ENCODE measurements around the gene PDZK1IP1. TPM values are rescaled to one million over a fixed set of nuclear protein-coding genes. Genes with fewer than 3 reads are reported as not detected.

PDZK1IP1 gene
- total and polyA plus RNA-seq, 4 donors, result 0.75 to 2.2 (median 0.98) TPM

- Histone ChIP-seq H3K9me3 (ENCODE audit: control insufficient read depth in 4 of 4, low read length in 3 of 4) (no peaks in the 10 kb centered on the region), H3K4me3 (ENCODE audit: low read depth in 1 of 3, low read length in 3 of 3) (no peak overlapping the region), H3K4me1 (ENCODE audit: control insufficient read depth in 4 of 4, insufficient read depth in 4 of 4, low read length in 3 of 4) (peaks cover 0 to 14% (median 7%) of the 10 kb centered on the region in 4 donors), H3K27ac (ENCODE audit: low read depth in 1 of 2, low read length in 2 of 2) (no peak overlapping the region), H3K9ac (ENCODE audit: low read depth in 1 of 2, low read length in 2 of 2) (no peak overlapping the region), H3K36me3 (ENCODE audit: control insufficient read depth in 4 of 4, insufficient read depth in 3 of 4, low read depth in 1 of 4, low read length in 3 of 4) (no peaks in the 10 kb centered on the region), H3K27me3 (ENCODE audit: control insufficient read depth in 4 of 4, insufficient read depth in 4 of 4, low read length in 3 of 4) (peaks cover 0 to 3% (median 0%) of the 10 kb centered on the region in 4 donors)
- WGBS, result 61% methylated on average over 7 of the region's 7 CpGs
- TF ChIP-seq MAX (IDR thresholded peaks at IDR 0.05) (no peak), GABPA (IDR thresholded peaks at IDR 0.05 in 1 of 2, conservative IDR thresholded peaks at IDR 0.05 in 1 of 2) (no peak), HNF4A (conservative IDR thresholded peaks at IDR 0.05) (no peak), TAF1 (conservative IDR thresholded peaks at IDR 0.05) (no peak), EGR1 (IDR thresholded peaks at IDR 0.05; ENCODE audit: low read depth in 2 of 2) (no peak), JUND (IDR thresholded peaks at IDR 0.05) (no peak), RXRA (IDR thresholded peaks at IDR 0.05) (no peak), RAD21 (IDR thresholded peaks at IDR 0.05) (no peak), FOXA2 (IDR thresholded peaks at IDR 0.05) (no peak), ATF3 (IDR thresholded peaks at IDR 0.05) (no peak), CTCF (IDR thresholded peaks at IDR 0.05; ENCODE audit: low read depth, low read length, missing input control) (no peak), FOXA1 (IDR thresholded peaks at IDR 0.05) (no peak), SP1 (IDR thresholded peaks at IDR 0.05) (no peak), HNF4G (IDR thresholded peaks at IDR 0.05) (no peak), YY1 (IDR thresholded peaks at IDR 0.05) (no peak)
- DNase-seq (ENCODE audit: low spot score), result peak; percentile 56
These were observed 7.1 kb downstream of the PDZK1IP1 start for GRCh38 chr1:47182676-47183235.

GRCh38 chr1:47181955-47182675, 7.7 kb downstream of the PDZK1IP1 start:
- peak; percentile 59 for DNase-seq (ENCODE audit: low spot score)
- H3K9ac ChIP-seq (ENCODE audit: low read depth in 1 of 2, low read length in 2 of 2), result no peak overlapping the region

More at GRCh38 chr1:47181955-47182675, 7.7 kb downstream of the PDZK1IP1 start:
- WGBS, result 78% methylated on average over 7 of the region's 7 CpGs
- Histone ChIP-seq H3K27me3 (ENCODE audit: control insufficient read depth in 4 of 4, insufficient read depth in 4 of 4, low read length in 3 of 4) (peaks cover 0 to 3% (median 0%) of the 10 kb centered on the region in 4 donors), H3K36me3 (ENCODE audit: control insufficient read depth in 4 of 4, insufficient read depth in 3 of 4, low read depth in 1 of 4, low read length in 3 of 4) (no peaks in the 10 kb centered on the region), H3K27ac (ENCODE audit: low read depth in 1 of 2, low read length in 2 of 2) (no peak overlapping the region), H3K4me3 (ENCODE audit: low read depth in 1 of 3, low read length in 3 of 3) (no peak overlapping the region), H3K9me3 (ENCODE audit: control insufficient read depth in 4 of 4, low read length in 3 of 4) (no peaks in the 10 kb centered on the region), H3K4me1 (ENCODE audit: control insufficient read depth in 4 of 4, insufficient read depth in 4 of 4, low read length in 3 of 4) (peaks cover 0 to 14% (median 7%) of the 10 kb centered on the region in 4 donors)
- TF ChIP-seq EGR1 (IDR thresholded peaks at IDR 0.05; ENCODE audit: low read depth in 2 of 2), result no peak
- TF ChIP-seq MAX (IDR thresholded peaks at IDR 0.05), result no peak
- no peak for TF ChIP-seq GABPA (IDR thresholded peaks at IDR 0.05 in 1 of 2, conservative IDR thresholded peaks at IDR 0.05 in 1 of 2)
- peak in 1 of 2 donors; percentile 22 for TF ChIP-seq RXRA (IDR thresholded peaks at IDR 0.05)
